ENCODE results near the gene CD93.

DNA sequence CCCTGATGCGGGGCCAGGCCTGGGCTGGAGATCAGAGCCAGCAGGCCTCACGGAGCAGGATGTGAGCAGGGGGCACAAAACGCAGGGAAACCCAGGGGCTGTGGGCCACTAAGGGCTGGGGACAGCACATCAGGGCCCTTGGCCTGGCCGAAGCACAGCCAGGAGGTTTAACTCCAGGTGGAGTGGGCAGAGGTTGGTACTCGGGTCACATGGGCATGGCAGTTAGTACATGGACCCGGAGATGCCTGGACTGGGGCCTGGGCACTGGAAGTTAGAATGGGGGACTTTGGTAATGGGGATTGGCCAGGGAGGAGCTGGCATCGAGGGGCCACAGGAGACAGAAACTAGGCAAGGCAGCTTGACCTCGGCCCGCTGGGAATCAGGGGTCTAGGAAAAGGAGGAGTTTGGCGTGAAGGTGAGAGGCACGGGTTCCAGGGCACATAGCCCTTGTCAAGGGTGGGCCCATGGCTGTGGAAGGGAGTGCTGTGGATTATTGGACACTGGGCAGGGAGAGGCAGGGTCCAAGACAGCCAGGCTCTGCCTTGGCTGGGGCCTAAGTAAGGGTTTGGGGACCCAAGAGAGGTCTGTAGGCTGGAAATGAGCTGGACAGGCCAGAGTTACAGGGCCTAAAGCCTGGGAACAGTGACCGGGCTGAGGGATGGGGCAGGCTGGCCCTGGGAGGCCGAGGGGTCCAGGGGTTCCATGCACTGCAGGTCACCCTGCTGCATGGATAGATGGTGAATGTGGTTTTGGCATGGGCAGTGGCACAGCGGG, 41.6 kb upstream of the CD93 start:
- TF ChIP-seq GATA2 (IDR thresholded peaks at IDR 0.05; ENCODE audit: low read depth, low read length): no peak
- no peak for TF ChIP-seq GATA3 (IDR thresholded peaks at IDR 0.05; ENCODE audit: low read depth, low read length)

Data from SH-SY5Y (cell line).